ENCODE results near the gene SPATA31C2.

SPATA31C2 gene

DNA sequence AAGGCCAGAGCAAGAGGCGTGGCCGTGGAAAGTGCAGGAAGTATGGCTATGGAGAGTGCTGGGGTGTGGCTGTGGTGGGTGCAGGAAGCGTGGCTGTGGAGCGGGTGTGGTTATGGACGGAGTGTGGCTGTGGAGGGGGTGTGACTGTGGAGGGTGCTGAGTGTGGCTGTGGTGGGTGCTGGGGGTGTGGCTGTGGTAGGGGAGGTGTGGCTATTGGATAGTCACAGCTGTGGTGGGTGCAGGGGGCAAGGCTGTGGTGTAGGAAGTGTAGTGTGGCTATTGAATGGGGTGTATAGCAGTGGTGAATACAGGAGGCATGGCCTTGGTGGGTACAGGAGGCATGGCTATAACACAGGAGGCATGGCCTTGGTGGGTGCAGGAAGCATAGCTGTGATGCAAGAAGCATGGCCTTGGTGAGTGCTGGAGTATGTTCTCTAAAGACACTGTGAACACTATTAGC lies 40.8 kb upstream of the SPATA31C2 start:
- Histone ChIP-seq H3K9me3 (ENCODE audit: insufficient read depth, low read length) (no peaks in the 10 kb centered on the region), H3K9me2 (replicated peaks; ENCODE audit: insufficient read depth, low read length) (no peaks in the 10 kb centered on the region), H3K27me3 (ENCODE audit: low read length) (no peaks in the 10 kb centered on the region), H3K27ac (ENCODE audit: low read depth, low read length) (no peak overlapping the region), H3K4me2 (ENCODE audit: low read depth, low read length, poor library complexity, severe bottlenecking) (no peak overlapping the region), H3K79me2 (ENCODE audit: insufficient read depth, low read length) (no peaks in the 10 kb centered on the region), H3F3A (ENCODE audit: insufficient read depth) (no peaks in the 10 kb centered on the region), H3K36me3 (ENCODE audit: low read length) (no peaks in the 10 kb centered on the region), H2AFZ (ENCODE audit: low read depth, low read length, severe bottlenecking) (no peak overlapping the region), H3K9ac (ENCODE audit: low read length) (no peak overlapping the region), H4K20me1 (ENCODE audit: low read depth, low read length) (no peaks in the 10 kb centered on the region), H3K4me3 (ENCODE audit: insufficient read depth, low read length, poor library complexity, severe bottlenecking) (no peak overlapping the region)
- TF ChIP-seq, protein P1, sequence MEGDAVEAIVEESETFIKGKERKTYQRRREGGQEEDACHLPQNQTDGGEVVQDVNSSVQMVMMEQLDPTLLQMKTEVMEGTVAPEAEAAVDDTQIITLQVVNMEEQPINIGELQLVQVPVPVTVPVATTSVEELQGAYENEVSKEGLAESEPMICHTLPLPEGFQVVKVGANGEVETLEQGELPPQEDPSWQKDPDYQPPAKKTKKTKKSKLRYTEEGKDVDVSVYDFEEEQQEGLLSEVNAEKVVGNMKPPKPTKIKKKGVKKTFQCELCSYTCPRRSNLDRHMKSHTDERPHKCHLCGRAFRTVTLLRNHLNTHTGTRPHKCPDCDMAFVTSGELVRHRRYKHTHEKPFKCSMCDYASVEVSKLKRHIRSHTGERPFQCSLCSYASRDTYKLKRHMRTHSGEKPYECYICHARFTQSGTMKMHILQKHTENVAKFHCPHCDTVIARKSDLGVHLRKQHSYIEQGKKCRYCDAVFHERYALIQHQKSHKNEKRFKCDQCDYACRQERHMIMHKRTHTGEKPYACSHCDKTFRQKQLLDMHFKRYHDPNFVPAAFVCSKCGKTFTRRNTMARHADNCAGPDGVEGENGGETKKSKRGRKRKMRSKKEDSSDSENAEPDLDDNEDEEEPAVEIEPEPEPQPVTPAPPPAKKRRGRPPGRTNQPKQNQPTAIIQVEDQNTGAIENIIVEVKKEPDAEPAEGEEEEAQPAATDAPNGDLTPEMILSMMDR (IDR thresholded peaks at IDR 0.05; ENCODE audit: insufficient read depth, low read length, poor library complexity, severe bottlenecking) = no peak
- TF ChIP-seq EZH2phosphoT487 (conservative IDR thresholded peaks at IDR 0.05; ENCODE audit: low read length) = no peak

DNA sequence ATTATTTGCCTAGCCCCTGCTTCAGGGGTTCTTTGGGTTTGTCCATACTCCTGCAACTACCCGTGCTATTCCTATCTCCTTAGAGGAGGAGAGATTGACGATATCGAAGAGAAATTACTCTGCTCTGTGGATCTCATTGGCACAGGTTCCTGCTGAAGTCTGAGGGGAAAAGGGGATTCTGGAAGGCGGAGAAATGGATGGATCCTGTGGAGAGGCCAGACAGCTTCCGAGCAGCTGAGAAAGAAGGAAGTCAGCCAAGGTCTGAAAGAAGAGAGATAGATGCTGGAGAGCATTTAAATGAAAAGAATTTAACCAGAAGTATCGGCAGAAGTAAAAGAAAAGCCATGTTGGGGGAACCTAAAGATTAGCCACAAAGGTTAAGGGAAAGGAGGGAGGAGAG lies 40.4 kb upstream of the SPATA31C2 start:
- no peak for TF ChIP-seq EZH2phosphoT487 (conservative IDR thresholded peaks at IDR 0.05; ENCODE audit: low read length)
- TF ChIP-seq, protein P1 (IDR thresholded peaks at IDR 0.05; ENCODE audit: insufficient read depth, low read length, poor library complexity, severe bottlenecking) = no peak
- H3K9me2 ChIP-seq (replicated peaks; ENCODE audit: insufficient read depth, low read length) = no peaks in the 10 kb centered on the region
- H3K9me3 ChIP-seq (ENCODE audit: insufficient read depth, low read length) = no peaks in the 10 kb centered on the region
- H4K20me1 ChIP-seq (ENCODE audit: low read depth, low read length) = no peaks in the 10 kb centered on the region
- no peak overlapping the region for H3K4me2 ChIP-seq (ENCODE audit: low read depth, low read length, poor library complexity, severe bottlenecking)
- no peak overlapping the region for H3K27ac ChIP-seq (ENCODE audit: low read depth, low read length)
- H3K79me2 ChIP-seq (ENCODE audit: insufficient read depth, low read length) = no peaks in the 10 kb centered on the region
- H3K9ac ChIP-seq (ENCODE audit: low read length) = no peak overlapping the region
- no peaks in the 10 kb centered on the region for H3K36me3 ChIP-seq (ENCODE audit: low read length)
- H3F3A ChIP-seq (ENCODE audit: insufficient read depth) = no peaks in the 10 kb centered on the region
- no peaks in the 10 kb centered on the region for H3K27me3 ChIP-seq (ENCODE audit: low read length)
- H3K4me3 ChIP-seq (ENCODE audit: insufficient read depth, low read length, poor library complexity, severe bottlenecking) = no peak overlapping the region
- no peak overlapping the region for H2AFZ ChIP-seq (ENCODE audit: low read depth, low read length, severe bottlenecking)

DNA sequence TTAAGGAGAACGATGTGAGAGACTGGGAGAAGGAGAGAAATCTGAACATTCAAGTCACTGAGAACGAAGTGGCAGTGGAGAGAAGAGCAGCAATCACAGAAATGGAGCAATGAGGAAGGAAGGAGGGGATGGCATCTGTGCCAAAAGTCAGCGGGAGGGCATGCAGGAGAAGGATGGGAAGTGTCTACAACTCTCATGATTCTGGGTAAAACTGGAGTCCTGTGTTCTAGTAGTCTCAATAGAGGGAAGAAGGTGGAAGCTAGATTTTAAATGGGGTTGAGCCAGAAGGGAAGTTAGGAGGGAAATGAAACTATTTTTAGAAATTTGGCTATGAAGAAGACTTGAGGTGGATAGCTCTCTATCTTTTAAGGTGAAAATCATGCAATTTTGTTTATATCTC lies 39.1 kb upstream of the SPATA31C2 start:
- no peak for TF ChIP-seq EZH2phosphoT487 (conservative IDR thresholded peaks at IDR 0.05; ENCODE audit: low read length)
- TF ChIP-seq, protein P1 (IDR thresholded peaks at IDR 0.05; ENCODE audit: insufficient read depth, low read length, poor library complexity, severe bottlenecking) = no peak
- Histone ChIP-seq H3K9me3 (ENCODE audit: insufficient read depth, low read length) (no peaks in the 10 kb centered on the region), H3K27ac (ENCODE audit: low read depth, low read length) (no peak overlapping the region), H3K4me2 (ENCODE audit: low read depth, low read length, poor library complexity, severe bottlenecking) (no peak overlapping the region), H3K9me2 (replicated peaks; ENCODE audit: insufficient read depth, low read length) (no peaks in the 10 kb centered on the region), H2AFZ (ENCODE audit: low read depth, low read length, severe bottlenecking) (no peak overlapping the region), H3K79me2 (ENCODE audit: insufficient read depth, low read length) (no peaks in the 10 kb centered on the region), H3K9ac (ENCODE audit: low read length) (no peak overlapping the region), H3F3A (ENCODE audit: insufficient read depth) (no peaks in the 10 kb centered on the region), H3K27me3 (ENCODE audit: low read length) (no peaks in the 10 kb centered on the region), H4K20me1 (ENCODE audit: low read depth, low read length) (no peaks in the 10 kb centered on the region), H3K4me3 (ENCODE audit: insufficient read depth, low read length, poor library complexity, severe bottlenecking) (no peak overlapping the region), H3K36me3 (ENCODE audit: low read length) (no peaks in the 10 kb centered on the region)

All from SU-DHL-6 (cell line).